Kidney glomerular epithelial cell (primary cell): ENCODE data around the gene CSNK1D.

Experiments
- DNase-seq: peaks from one replicate; lab custom pipeline; 2025; lab: John Stamatoyannopoulos, UW

Gene CSNK1D

DNA sequence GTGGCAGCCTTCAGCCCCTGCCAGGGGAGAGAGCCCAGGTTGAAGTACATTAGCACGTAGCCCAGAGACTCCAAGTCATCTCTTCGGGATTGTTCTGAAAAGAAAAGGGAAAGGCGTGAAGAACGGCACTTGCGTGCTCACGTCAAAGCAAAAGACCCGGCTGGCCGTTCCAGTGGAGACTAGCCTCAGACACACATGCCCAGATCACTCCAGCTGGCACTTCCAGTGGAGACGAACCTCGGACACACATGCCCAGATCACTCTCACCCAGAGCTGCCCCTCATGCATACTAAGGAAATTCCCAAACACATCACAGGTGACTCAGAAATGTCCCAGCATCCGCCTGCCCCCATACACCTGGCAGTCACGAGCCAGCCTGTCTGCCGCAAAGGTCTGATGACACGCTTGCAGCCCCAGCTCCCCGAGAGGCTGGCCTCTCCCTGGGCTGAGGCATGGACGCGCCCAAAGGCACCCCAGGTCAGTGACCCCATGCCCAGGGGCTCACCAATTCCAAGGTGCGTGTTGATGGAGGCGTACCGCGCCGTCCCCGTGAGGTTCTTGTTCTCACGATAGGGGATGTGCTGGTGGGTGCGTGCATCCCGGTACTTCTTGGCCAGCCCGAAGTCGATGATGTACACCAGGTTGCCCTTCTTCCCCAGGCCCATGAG is 20.9 kb downstream of the CSNK1D start:
- no peak for DNase-seq

DNA sequence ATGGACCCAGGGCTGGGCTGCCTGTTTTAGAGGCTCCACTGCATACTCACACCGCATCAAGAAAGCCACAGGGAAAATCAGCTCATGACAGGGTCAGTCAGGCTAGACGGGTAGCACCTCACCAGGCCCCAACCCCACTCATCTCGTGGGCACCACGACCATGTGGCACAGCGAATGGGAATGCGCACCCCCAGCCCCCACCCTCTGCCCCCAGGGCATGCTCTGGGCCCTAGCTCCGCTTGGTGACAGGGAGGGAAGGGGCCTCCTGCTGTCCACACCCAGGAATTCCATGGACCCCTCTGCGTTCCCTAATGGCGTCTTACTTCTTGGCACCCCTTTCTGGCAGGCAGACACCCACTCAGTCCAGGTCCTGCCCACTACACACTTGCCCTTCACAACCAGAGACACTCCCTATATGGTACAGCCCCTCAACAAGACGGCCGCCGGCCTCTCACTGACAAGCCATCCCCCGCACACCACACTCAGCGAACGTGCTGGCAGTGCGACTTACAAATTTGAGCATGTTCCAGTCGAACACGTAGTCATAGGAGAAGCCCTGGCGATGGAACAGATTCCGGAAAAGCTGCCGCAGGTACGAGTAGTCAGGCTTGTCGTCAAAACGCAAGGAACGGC is 22.5 kb downstream of the CSNK1D start:
- DNase-seq = no peak

DNA sequence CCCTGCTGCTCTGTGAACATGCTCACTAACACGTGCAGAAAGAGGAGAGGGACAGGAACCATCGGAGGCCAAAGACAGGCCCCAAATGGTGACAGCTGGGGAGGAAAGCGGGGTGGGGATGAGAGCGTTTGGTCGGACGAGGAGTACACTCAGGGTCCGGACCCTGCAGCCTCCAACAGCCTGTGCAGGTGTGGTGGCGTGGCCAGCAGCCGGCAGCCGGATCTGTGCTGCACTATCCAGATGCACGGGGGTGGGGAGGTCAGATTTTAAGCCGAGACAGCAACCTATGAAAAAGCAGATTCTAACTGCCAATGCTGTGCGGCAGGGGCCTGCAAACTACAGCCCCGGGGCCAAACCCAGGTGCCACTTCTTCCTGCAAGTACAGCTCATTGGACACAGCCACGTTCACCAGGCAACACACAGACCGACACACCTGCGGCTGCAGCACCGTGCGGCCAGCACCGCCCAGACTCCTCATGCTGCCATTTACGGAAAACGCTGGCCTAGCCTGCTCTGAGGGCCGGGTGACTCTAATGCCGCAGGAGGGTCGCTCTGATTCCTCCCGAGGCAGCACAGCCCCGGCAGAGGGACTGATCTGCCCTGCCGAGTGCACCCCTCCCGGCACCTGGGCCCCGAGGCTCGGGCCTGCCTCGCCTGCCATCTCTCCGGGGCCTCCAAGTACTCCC is 23.5 kb downstream of the CSNK1D start:
- no peak for DNase-seq

DNA sequence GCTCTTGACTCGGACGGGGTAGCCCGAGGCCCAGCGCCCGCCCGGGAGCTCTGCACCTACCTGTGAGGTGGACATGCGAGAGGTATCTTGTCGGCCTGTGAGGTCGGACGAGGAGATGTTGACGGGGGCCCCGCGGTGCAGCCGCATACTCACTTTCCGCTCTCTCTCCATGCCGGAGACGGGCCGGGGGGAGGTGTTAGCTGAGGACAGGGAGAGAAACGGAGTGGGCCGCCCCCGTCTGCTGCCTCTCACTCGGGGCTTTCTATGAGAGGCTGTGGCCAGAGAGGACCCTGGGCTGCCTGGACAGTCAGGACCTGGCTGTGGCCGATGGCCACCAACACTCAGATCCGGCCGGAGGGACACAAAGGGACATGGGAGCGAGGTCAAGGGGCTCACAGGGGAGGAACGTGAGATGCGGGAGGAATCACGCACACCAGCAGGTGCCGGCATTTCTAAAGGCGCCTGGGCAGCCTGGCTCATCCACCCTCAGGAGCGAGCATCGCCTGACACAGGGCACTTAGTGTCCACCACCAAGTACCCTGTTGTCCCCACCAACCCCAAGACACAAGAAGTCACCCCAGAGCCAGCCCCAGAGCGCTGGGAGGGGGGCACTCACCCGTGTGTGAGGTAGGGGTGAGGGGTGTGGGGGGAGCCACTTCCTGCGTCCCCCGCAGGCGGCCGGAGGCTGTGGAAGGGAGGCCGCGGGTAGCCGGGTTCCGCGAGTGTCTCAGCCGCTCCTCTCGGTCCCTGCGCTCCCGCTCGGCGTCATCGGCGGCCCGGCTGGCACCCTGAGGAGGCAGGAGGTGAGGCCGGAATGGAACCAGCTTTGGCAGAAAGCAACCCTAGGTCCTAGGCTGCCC is 24.5 kb downstream of the CSNK1D start:
- no peak for DNase-seq

DNA sequence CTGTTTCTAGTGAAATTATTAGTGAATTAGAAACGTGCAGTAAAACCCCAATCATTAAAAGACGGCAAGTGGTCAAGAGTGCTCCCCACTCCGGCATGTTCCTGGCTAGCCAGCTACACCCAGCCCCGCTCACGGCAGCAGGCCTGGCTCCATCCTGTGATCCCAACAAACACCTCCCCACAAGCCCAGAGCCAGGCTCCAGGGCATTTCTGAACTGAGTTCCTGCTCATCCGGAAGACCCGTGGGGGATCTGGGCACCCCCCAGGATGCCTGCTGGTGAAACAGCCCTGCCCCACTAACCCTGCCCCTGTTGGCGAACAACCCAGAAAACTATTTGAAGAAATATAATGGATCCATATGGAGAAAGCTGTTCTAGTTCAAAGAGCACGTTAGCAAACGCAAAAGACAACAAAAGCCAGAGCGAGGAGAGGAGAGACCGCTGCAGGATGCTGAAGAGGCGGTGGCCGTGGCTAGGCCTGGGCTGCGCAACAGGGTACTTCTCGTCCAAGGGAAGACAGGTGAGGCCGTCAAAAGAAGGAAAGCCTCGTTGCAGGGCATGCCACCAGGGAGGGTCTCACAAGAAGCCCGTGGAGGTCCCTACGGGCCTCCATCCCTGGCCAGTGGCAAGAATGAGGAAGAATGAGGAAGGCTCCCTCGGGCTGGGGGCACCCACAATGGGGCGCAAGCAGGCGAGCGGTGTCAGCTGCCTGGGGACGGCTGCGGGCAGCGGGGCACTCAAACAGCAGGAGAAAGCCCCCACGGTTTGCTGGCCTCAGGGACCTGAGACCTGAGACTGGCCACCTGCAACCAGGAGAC is 25.4 kb downstream of the CSNK1D start:
- no peak for DNase-seq

DNA sequence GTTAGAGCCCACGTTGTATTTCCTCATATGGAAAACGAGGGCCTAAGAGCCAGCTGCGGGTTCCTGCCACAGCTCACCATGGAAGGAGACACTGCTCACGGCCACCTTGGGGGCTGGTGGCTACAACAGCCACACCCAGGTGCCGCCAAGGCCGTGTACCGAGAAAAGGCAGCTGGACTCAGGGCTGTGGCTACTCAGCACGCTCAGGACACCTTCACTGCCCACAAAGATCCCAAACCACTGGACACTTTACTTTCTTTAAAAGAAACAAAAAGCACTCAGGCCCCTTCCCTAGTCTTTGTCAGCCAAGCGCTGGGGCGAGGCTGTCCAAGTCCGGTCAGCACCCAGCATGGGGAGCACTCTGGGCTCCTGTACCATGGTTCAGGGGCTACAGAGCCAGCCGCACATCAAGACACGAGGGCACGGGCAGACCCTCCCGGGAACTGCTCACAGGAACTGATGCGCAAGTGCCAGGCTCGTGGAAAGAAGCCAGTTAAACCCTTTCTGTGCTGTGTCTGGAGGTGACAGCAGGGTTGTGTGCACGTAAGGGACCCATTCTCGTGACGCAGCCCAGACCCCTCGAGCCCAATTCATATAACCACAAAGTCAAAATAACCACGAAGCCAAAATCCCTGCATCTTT is 26.2 kb downstream of the CSNK1D start:
- DNase-seq = no peak

GRCh38 chr17:82246365-82247181 is 26.9 kb downstream of the CSNK1D start:
- peak; percentile 66 for DNase-seq

DNA sequence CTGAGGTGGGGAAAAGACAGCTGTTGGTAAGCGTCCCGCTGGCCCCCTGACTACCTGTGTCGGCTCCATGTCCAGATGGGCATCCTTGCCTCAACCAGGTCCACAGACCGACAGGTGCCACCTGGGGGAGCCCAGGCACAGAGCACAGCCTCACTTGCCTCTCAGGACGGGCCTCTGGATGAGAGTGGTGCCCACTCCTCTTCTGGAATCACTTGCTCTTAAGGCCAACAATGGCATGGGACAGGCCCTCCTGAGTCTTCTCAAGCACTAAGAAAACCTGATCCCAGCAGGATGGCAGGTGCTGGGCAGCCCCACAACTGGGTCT is 27.5 kb downstream of the CSNK1D start:
- DNase-seq = no peak

DNA sequence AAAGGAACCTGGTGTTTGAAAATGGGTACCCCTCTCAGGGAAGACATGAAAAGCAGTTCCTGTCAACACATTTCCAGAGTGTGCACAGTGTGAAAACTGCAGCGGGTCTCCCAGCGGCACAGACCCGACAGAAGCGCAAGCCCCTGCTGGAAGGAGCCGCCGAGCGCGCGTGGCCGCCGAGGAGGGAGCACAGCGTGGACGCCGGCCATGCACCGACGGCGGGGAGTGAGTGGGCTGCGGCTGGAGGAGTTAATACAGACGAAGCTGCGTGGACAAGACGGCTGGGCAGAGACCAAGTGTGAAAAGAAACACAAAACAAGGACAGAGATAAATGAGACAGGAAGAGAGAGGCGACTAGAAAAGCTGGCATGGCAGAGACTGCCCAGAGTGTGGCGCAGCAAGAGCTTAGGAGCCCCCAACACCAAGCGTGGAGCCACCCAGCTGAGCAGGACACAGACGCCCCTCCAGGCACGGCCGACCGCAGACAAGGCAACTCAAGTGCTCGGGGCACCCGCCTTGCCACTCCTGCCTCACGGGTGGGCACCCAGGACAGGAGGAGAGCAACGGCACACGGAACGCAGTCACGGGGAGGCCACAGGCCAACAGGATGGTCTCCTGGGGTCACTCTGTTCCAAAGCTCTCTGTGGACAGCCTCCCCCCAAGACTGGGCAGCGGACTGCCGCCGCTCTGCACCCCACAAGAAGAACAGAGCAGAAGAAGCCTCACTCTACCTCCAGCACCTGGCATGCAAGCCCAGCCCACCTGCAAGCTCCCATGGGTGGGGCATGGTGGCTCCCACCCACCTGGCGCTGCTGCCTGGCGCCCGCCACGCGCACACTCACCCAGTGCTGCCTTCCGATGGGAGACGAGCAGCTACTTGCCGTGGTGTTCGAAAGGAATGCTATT is 28.1 kb downstream of the CSNK1D start:
- no peak for DNase-seq

GRCh38 chr17:82244413-82245133 is 28.9 kb downstream of the CSNK1D start:
- no peak for DNase-seq

DNA sequence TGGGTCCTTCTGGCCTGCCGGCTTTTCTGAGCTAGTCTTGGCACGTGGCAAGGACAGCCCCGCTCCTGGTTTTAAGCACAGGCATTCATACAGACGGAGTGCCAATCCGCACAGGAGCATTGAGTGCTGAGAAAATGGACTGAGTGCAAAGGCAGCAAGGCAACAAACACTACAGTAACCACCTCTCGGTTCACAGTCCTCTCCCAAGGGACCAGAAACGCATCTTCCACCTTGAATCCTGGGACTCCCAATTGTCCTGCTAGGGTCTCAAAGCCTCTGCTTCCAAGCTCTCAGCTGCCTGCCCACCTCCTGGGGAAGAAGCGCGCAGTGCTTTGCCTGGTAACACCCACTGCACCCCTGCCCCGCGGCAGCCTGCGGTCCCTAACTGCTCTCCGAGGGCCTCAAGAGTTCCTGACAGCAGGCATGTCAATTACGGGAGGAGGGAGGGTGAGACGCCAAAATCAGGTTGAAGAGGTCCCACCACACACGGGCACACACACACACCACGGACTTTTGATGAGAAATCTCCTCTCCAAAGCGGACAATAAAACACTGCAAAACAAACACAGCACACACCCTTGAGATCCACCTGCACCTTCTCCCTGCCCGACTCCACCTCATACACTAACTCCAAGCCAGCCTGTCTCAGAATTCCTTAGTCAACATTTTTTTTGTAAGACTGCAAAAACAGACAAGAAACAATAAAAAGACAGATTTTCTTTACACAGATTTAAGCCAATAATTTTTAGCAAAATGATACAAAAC is 29.7 kb downstream of the CSNK1D start:
- DNase-seq = no peak

DNA sequence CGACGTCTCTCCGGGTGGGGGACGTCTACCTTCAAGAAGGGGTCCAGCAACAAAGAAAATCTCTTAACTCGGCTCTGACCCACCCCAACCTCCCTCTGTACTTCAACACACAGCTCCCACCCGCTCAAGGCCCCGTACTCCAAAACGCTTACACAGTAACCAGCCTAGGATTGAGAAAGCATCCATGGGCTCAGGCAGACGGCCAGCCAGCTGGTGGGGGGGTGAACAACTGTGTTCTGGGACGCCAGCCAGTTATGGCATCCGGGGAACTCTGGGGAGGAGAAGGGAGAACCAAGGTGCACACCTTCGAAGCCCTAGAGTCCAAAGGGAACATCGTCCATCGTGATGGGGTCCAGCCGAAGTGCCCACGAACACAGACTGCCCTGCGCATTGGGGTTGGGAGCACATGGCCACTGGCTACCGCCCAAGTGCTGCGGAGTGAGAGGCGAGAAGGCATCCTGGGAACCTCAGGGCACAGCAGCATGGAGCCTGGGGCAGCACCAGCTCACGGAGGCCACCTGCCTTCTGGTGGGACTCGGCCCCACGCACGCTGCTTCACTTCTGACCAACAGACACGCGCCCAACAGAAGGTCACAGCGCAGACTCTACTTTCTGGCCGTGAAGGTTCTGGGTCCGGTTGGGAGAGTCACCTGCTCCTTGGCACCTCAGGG is 30.4 kb downstream of the CSNK1D start:
- DNase-seq = peak; percentile 39

GRCh38 chr17:82242698-82242976 is 30.9 kb downstream of the CSNK1D start:
- DNase-seq = no peak

DNA sequence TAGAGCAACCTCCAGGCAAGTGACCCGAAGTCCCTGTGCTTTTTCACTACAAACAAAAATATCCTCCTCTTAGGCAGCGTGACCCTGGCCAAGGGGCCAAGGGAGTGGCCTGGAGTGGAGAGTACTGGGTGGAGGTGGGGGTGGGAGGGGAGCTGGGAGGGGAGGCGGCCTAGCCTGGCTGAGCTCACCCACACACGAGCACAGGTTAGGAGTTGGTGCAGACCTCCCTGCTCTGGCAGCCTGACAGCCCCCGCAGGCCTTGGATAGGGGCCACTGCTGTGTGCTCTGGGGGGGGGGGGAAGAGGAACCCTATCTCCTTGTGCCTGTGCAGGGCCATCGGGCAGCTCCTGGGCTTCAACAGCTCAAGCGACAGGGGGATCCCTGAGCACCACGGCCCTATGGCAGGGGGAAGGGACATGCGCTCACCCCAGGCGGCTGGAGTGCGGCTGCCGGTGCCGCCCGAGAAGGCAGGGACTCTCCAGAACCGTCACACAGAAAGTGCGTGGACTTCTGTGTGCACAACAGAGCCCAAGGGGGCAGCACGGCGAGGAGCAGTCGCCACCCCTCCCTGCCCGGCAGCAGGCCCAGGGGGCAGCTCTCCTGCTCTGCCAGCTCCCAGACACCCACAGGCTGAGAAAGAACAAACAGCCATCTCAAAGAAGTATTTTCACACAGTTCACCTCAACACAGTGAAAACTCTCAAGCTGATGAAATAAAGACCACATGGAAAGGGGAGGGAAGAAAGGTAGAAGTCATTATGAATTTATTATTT is 31.4 kb downstream of the CSNK1D start:
- no peak for DNase-seq

DNA sequence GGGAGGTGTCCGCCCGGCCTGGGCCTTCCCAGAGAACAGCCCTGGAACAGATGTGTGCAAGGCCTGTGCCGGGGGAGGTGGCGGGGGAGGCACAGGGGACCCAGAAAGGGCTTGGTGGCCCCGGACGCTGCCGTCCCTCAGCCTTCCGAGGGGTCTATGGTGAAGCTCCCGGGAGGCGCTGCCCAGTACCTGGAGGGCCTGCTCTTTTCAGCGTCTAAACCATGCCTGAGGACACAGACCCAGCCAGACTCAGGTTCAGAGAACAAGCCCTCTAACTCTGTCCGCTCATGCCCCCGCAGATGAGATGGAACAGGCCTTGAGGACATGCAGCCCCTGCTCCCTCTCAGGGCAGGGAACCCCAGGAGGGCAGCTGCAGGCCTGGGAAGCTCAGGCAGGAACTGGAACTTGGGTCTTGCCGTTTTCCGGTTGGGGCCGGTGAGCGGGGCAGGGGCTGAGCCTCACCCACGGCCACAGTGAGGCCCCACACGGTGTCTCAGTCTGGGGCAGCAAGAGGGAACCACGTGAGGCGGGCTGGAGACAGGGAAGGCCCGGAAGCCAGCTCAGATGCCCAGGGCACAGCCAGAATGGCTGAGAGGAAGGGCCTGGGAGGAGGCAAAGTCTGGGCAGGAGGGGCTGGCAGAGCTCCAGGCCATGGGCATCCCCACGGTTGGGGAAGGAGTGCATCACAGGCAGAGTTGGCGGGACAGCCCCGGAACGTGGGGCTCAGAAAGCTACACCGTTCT is 32.1 kb downstream of the CSNK1D start:
- peak; percentile 77 for DNase-seq
